Lower leg skin (tissue), 4 donors: ENCODE results near the gene PSMF1. TPM values are rescaled to one million over a fixed set of nuclear protein-coding genes. Genes with fewer than 3 reads are reported as not detected.

Experiments used
- DNase-seq, 2 donors: peaks; one replicate each; pipeline ENCODE4 v3.0.0-alpha.2; 2019; ENCODE audit warnings: low spot score in 2 of 2
- H3K4me3 ChIP-seq: fragments of 200-600 bp; sonication (generic); 2 replicates; pipeline ENCODE4 v1.5.1; 2017; ENCODE audit warnings: mild to moderate bottlenecking, low read depth; ENCODE audit not compliant: poor library complexity, severe bottlenecking
- CTCF ChIP-seq, 3 donors: fragments of 450-650 bp; IDR thresholded peaks; one replicate each; pipeline ENCODE4 v1.5.1; 2016; ENCODE audit warnings: antibody characterized with exemption in 3 of 3, mild to moderate bottlenecking in 3 of 3, moderate library complexity in 2 of 3
- POLR2A ChIP-seq, 2 donors: fragments of 450-650 bp; IDR thresholded peaks; one replicate each; pipeline ENCODE4 v1.6.1; 2016 to 2017; ENCODE audit warnings: antibody characterized with exemption in 2 of 2, mild to moderate bottlenecking in 1 of 2, moderate library complexity in 1 of 2
- WGBS, 2 donors: methylation state at CpG; one replicate each; pipeline ENCODE4 v1.1.5; 2018; 5-methylcytosine and 5-hydroxymethylcytosine counted together
- intact Hi-C: fragments of 100-400 bp; cut with DNase I; formaldehyde crosslinking; loops from one replicate; pipeline ENCODE4 v1.15.0; 2023; ENCODE audit warnings: low total_unique reads
- total RNA-seq, 4 donors: library from RNA; depleted of rRNA; stranded (reverse); fragments of >200 nt; gene quantifications; one replicate each; pipeline ENCODE4 v1.1.0, GENCODE V29; 2016

PSMF1 gene
- total RNA-seq, 4 donors from 2014 or later: 82.7 to 270 (median 94.7) TPM

GRCh38 chr20:1123666-1124065, 5.3 kb downstream of the PSMF1 start:
- 86 to 87% methylated on average over 3 of the region's 3 CpGs for WGBS, 2 donors
- TF ChIP-seq CTCF (IDR thresholded peaks at IDR 0.05): no peak
- TF ChIP-seq POLR2A (IDR thresholded peaks at IDR 0.05): no peak
- no peak for DNase-seq
- intact Hi-C loops: no loop called here
- no peak overlapping the region for H3K4me3 ChIP-seq

DNA sequence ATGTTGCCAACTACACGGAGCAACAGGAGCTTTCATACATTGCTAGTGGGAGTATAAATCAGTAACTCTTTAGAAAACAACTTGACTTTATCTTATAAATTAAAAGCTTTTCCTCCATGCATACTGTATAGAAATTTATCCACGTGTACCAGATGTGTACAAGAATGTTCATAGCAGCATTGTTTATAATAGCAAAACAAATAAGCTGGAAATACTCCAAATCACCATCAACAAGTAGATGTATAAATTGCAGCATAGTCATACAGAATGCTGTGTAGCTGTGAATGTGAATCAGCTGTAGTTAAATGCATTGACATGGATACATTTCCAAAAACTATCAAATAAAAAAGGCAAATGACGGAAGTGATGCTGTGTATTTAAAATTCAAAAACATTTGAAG, 6.0 kb downstream of the PSMF1 start:
- TF ChIP-seq CTCF (IDR thresholded peaks at IDR 0.05) (no peak), POLR2A (IDR thresholded peaks at IDR 0.05) (no peak)
- intact Hi-C loops: no loop called here
- WGBS, 2 donors: 47 to 48% methylated on average over 3 of the region's 3 CpGs
- no peak for DNase-seq
- no peak overlapping the region for H3K4me3 ChIP-seq

GRCh38 chr20:1125277-1125676, 6.9 kb downstream of the PSMF1 start:
- intact Hi-C loops: no loop called here
- WGBS, 2 donors: 91 to 96% methylated on average over 7 of the region's 7 CpGs
- no peak for TF ChIP-seq POLR2A (IDR thresholded peaks at IDR 0.05)
- TF ChIP-seq CTCF (IDR thresholded peaks at IDR 0.05): no peak
- no peak for DNase-seq
- no peak overlapping the region for H3K4me3 ChIP-seq

GRCh38 chr20:1127840-1128239, 9.4 kb downstream of the PSMF1 start:
- intact Hi-C loops: no loop called here
- TF ChIP-seq CTCF (IDR thresholded peaks at IDR 0.05) (no peak), POLR2A (IDR thresholded peaks at IDR 0.05) (no peak)
- DNase-seq: no peak
- no peak overlapping the region for H3K4me3 ChIP-seq
- WGBS, 2 donors: 81 to 84% methylated on average over 1 of the region's 1 CpG

DNA sequence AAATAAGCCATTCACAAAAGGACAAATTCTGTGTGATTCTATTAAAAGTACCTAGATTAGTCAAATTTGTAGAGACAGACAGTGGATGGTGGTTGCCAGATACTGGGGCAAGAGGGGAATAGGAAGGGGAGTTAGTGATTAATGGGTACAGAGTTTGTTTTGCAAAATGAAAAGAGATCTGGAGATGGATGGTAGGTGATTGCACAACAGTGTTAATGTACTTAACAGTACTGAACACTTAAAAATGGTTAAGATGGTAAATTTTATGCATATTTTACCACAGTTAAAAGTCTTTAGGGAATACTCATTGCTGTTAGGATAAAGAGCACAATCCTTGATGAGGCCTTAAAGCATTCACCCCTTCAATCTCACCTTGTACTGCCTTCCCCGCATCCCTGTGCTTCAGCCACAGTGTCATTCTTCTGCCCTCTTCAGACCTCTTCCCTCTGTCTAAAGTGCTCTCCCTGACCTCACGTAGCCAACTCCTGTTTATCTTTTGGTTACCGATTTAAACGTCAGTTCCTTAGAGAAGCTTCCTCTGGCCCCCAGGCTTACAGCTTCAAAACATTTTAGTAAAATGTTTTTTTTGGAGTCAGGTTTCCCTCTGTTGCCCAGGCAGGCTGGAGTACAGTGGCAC, 11.8 kb downstream of the PSMF1 start:
- no peak overlapping the region for H3K4me3 ChIP-seq
- TF ChIP-seq CTCF (IDR thresholded peaks at IDR 0.05) (no peak), POLR2A (IDR thresholded peaks at IDR 0.05) (no peak)
- 84 to 90% methylated on average over 4 of the region's 4 CpGs for WGBS, 2 donors
- DNase-seq: no peak
- intact Hi-C loops: no loop called here

DNA sequence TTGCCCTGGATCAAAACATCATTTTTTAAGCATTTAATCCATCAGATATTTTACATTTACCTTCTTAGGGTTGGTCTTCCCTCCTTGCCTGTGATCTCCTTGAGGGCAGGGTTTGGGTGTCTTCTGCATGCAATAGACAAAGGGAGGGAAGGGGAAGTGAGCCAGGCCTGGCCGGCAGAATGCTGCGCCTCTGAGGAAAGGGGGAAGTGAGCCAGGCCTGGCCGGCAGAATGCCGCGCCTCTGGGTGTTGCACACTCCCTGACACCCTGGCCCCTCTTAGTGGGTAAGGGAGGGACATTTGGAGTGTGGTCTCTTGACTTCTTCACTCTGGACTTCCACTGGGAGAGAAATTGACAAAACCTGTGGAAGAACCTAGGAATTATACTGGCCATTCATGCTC, 12.4 kb downstream of the PSMF1 start:
- TF ChIP-seq POLR2A (IDR thresholded peaks at IDR 0.05) (no peak), CTCF (IDR thresholded peaks at IDR 0.05) (no peak)
- no peak overlapping the region for H3K4me3 ChIP-seq
- 61 to 68% methylated on average over 5 of the region's 5 CpGs for WGBS, 2 donors
- no peak for DNase-seq
- intact Hi-C loops: no loop called here
